Measurements from ENCODE around the gene MED10. TPM values are rescaled to one million over a fixed set of nuclear protein-coding genes. Genes with fewer than 3 reads are reported as not detected.

Gene MED10
- total RNA-seq, 2 experiments from 2014 or later: 49.2 to 51.5 TPM

DNA sequence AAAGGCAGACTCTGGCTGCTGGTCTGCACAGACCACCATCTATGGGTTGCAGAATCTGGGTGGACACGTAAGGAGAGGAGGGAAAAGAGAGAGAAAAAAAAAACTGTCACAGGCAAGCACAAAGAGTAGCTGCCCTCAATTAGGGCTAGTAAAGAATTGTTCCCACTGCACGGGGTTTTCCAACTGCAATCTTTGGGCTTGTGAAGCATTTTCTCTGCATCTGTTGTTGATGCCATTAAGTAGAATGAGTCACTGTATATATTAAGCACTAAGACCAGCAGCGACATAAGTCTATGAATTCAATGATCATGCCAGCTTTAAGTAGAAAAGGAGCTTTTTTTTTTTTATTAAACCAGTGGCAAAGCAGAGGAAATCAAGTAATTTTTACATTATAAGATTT, 40.2 kb downstream of the MED10 start:
- Mint-ChIP-seq H3K27ac (no peak overlapping the region), H3K4me1 (ENCODE audit: low read depth) (no peaks in the 10 kb centered on the region), H3K27me3 (ENCODE audit: low read depth) (no peaks in the 10 kb centered on the region), H3K9me3 (ENCODE audit: insufficient read depth) (no peaks in the 10 kb centered on the region), H3K36me3 (ENCODE audit: low read depth) (no peaks in the 10 kb centered on the region), H3K4me3 (no peak overlapping the region)
- CTCF ChIA-PET: no interaction called here
- POLR2A ChIA-PET: interaction anchor here (0.5 kb wide), 1 partner anchor 651 kb away, joined by 4 read pairs; no protein-coding TSS in a partner anchor
- ATAC-seq (no peak), DNase-seq (no peak)

DNA sequence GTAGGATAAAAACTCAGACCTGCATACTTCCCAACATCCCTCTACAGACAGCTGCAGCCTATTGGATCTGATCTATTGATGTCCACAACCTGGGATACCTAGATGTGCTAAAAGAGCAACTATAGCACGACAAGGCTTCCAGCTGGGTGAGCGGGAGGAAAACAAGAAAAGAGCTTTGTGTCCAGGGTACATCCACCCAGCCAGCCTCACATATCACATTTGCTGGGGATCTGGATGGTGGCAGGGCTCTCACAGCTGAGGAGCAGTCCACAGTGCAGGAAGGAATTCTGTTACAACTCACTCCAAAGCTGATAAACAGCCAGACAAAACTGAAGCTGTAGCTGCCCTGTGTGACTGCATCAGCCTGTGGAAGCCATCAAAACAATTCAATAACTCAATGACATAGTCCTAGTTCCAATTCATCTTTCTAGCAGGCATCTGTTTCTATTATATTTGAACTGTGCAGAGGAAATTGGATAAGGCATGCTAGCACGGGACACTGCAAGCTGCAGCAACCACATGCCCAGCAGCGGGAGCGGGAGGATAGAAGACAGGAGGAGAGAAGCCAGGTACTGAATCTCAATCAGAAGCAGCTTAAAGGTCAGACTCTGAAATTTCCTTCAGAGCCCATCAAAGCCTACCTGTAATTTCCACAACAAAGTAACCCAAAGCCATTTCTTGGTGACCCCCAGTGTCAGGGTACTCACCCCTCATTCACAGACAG, 45.0 kb downstream of the MED10 start:
- H3K4me3 Mint-ChIP-seq: no peak overlapping the region
- ChIA-PET CTCF (no interaction called here), POLR2A (no interaction called here)
- H3K9me3 Mint-ChIP-seq (ENCODE audit: insufficient read depth): peaks cover 7% of the 10 kb centered on the region
- no peak overlapping the region for H3K27ac Mint-ChIP-seq
- no peaks in the 10 kb centered on the region for H3K36me3 Mint-ChIP-seq (ENCODE audit: low read depth)
- H3K4me1 Mint-ChIP-seq (ENCODE audit: low read depth): no peaks in the 10 kb centered on the region
- ATAC-seq (no peak), DNase-seq (no peak)
- no peaks in the 10 kb centered on the region for H3K27me3 Mint-ChIP-seq (ENCODE audit: low read depth)

DNA sequence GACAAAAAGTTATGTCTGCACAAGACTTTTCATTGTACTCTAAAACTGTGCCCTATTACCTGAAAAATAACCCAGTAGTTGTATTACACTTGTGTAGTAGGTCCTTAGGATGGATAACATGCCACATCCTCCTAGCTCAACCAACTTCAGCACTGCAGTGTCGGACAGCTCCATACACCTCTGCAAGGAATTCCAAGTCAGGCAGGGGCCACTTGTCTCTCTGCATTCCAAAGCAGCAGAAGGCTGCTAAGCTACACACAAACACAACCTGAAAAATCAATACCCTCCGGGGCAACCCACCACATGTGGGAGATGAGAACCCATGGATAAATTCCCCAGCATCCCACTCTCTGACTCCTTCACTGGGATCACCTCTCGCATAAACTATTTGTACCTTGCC, 50.2 kb downstream of the MED10 start:
- no peaks in the 10 kb centered on the region for H3K27me3 Mint-ChIP-seq (ENCODE audit: low read depth)
- no peaks in the 10 kb centered on the region for H3K4me1 Mint-ChIP-seq (ENCODE audit: low read depth)
- DNase-seq: peak; percentile 55
- ChIA-PET CTCF (no interaction called here), POLR2A (no interaction called here)
- no peak for ATAC-seq
- no peak overlapping the region for H3K27ac Mint-ChIP-seq
- H3K4me3 Mint-ChIP-seq: no peak overlapping the region
- peaks cover 7% of the 10 kb centered on the region for H3K9me3 Mint-ChIP-seq (ENCODE audit: insufficient read depth)
- H3K36me3 Mint-ChIP-seq (ENCODE audit: low read depth): no peaks in the 10 kb centered on the region

DNA sequence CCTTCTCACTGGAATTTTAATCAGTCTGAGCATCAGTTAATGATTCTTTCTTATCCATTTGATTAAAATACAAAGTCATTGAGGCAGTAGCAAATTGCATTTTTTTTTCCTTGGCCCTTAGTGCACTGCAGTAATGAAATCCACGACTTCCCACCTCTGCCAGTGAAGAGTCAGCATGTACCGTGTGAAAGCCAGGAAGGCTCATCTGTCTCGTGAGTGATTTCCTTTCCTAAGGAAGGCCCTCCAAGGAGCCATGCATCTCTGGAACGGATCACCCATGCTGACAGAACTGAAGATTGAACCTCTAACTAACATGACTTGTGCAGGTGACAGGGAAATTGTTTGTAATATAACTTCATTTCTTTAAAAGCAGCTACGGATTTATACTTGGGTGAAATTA, 51.6 kb downstream of the MED10 start:
- Mint-ChIP-seq H3K4me1 (ENCODE audit: low read depth) (no peaks in the 10 kb centered on the region), H3K4me3 (no peak overlapping the region), H3K27me3 (ENCODE audit: low read depth) (no peaks in the 10 kb centered on the region), H3K9me3 (ENCODE audit: insufficient read depth) (peaks cover 7% of the 10 kb centered on the region), H3K36me3 (ENCODE audit: low read depth) (no peaks in the 10 kb centered on the region), H3K27ac (no peak overlapping the region)
- POLR2A ChIA-PET: no interaction called here
- CTCF ChIA-PET: no interaction called here
- DNase-seq: no peak
- no peak for ATAC-seq

DNA sequence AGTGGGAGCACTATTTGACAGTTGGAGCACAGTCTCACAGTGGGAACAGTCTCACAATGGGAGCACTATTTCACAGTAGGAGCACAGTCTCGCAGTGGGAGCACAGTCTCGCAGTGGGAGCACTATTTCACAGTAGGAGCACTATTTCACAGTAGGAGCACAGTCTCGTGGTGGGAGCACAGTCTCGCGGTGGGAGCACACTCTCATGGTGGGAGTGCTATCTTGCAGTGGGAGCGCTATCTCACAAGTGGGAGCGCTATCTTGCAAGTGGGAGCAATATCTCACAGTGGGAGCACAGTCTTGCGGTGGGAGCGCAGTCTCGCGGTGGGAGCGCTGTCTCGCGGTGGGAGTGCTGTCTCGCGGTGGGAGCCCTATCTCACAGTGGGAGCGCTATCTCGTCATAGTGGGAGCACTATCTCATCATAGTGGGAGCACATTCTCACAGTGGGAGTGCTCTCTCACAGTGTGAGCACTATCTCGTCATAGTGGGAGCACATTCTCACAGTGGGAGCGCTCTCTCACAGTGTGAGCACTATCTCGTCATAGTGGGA, 56.1 kb downstream of the MED10 start:
- no peak overlapping the region for H3K27ac Mint-ChIP-seq
- ChIA-PET CTCF (no interaction called here), POLR2A (no interaction called here)
- H3K4me3 Mint-ChIP-seq: no peak overlapping the region
- DNase-seq (no peak), ATAC-seq (no peak)
- no peaks in the 10 kb centered on the region for H3K9me3 Mint-ChIP-seq (ENCODE audit: insufficient read depth)
- no peaks in the 10 kb centered on the region for H3K36me3 Mint-ChIP-seq (ENCODE audit: low read depth)
- no peaks in the 10 kb centered on the region for H3K4me1 Mint-ChIP-seq (ENCODE audit: low read depth)
- no peaks in the 10 kb centered on the region for H3K27me3 Mint-ChIP-seq (ENCODE audit: low read depth)

Other genes with a start within 250 kb of the MED10 start
- not detected for gene UBE2QL1, start 70.3 kb upstream of the MED10 start, total RNA-seq

Data from activated CD8-positive, alpha-beta T cell treated with anti-CD3 and anti-CD28 coated beads, Interleukin-2, amount 10 ng/mL, durations not matched to agents 7 days and 5 days (primary cell).